K562 (cell line): Measurements from ENCODE around the gene GLUL. TPM values are rescaled to one million over a fixed set of nuclear protein-coding genes. Genes with fewer than 3 reads are reported as not detected.

Experiments
- ARHGAP35 ChIP-seq: fragments of 450-650 bp; IDR thresholded peaks from 2 replicates; pipeline ENCODE4 v1.6.1; 2018; ENCODE audit not compliant: partially characterized antibody
- BCL6 ChIP-seq: fragments of 250-450 bp; sonication (Bioruptor Pico); IDR thresholded peaks from 2 replicates; pipeline ENCODE4 v1.4.0; 2020
- CTCFL ChIP-seq: IDR thresholded peaks from 2 replicates; pipeline ENCODE4 v1.6.1; 2011; ENCODE audit warnings: borderline replicate concordance, low read depth, mild to moderate bottlenecking, moderate library complexity, low read length; ENCODE audit not compliant: insufficient read depth, poor library complexity, severe bottlenecking
- DACH1 ChIP-seq: fragments of 450-650 bp; IDR thresholded peaks from 2 replicates; pipeline ENCODE4 v1.6.1; 2018; ENCODE audit not compliant: partially characterized antibody
- DIDO1 ChIP-seq: fragments of 450-650 bp; IDR thresholded peaks from 2 replicates; pipeline ENCODE4 v1.6.1; 2016; ENCODE audit warnings: low read depth, missing biosample characterization, missing genetic modification characterization
- FOXA1 ChIP-seq: fragments of 450-650 bp; IDR thresholded peaks from 2 replicates; pipeline ENCODE4 v1.6.1; 2016; ENCODE audit warnings: mild to moderate bottlenecking, borderline replicate concordance
- FOXP1 ChIP-seq: sonication (generic); formaldehyde crosslinking; IDR thresholded peaks from 2 replicates; pipeline ENCODE4 v1.8.0; 2022; ENCODE audit warnings: mild to moderate bottlenecking, missing genetic modification reagents
- GTF2F1 ChIP-seq: IDR thresholded peaks from 2 replicates; pipeline ENCODE4 v1.6.1; 2011; ENCODE audit warnings: low read depth, low read length, improper control_type of control experiment
- HEY1 ChIP-seq: fragments of 250-450 bp; sonication (Bioruptor Pico); IDR thresholded peaks from 2 replicates; pipeline ENCODE4 v1.5.0; 2020; ENCODE audit warnings: mild to moderate bottlenecking, moderate library complexity, borderline replicate concordance
- ID3 ChIP-seq, 2 experiments: fragments of 250-450 bp in 1 of 2; fragments of 450-650 bp in 1 of 2; sonication (Bioruptor Pico) in 1 of 2; IDR thresholded peaks; 2 replicates each; pipeline versions ENCODE4 v1.6.1 to v1.8.0; 2016 to 2021; ENCODE audit warnings: mild to moderate bottlenecking in 2 of 2, moderate library complexity in 2 of 2, missing compliant biosample characterization in 1 of 2, missing genetic modification characterization in 1 of 2
- KLF1 ChIP-seq: fragments of 450-650 bp; IDR thresholded peaks from 2 replicates; pipeline ENCODE4 v1.6.1; 2016; ENCODE audit warnings: missing genetic modification characterization, missing compliant biosample characterization
- MAFF ChIP-seq: IDR thresholded peaks from 2 replicates; pipeline ENCODE4 v1.6.1; 2012; ENCODE audit warnings: low read length, improper control_type of control experiment
- NELFE ChIP-seq: IDR thresholded peaks from 2 replicates; pipeline ENCODE4 v1.6.1; 2011; ENCODE audit warnings: mild to moderate bottlenecking; ENCODE audit not compliant: insufficient read depth, insufficient read length
- POLR2AphosphoS2 ChIP-seq: IDR thresholded peaks from 2 replicates; pipeline ENCODE4 v1.6.1; 2012; ENCODE audit warnings: low read length, improper control_type of control experiment
- SETDB1 ChIP-seq: IDR thresholded peaks from one replicate; pipeline ENCODE4 v1.6.1; 2012; ENCODE audit warnings: low read length, control low read depth, inconsistent platforms
- SP1 ChIP-seq: sonication (generic); formaldehyde crosslinking; IDR thresholded peaks from 2 replicates; pipeline ENCODE4 v1.8.1; 2022; ENCODE audit warnings: mild to moderate bottlenecking, missing genetic modification reagents
- SRSF7 ChIP-seq: fragments of 200-400 bp; formaldehyde crosslinking; optimal IDR thresholded peaks from 2 replicates; pipeline ENCODE3; 2017; ENCODE audit warnings: mild to moderate bottlenecking, low read depth, low read length
- STAT5A ChIP-seq: IDR thresholded peaks from 2 replicates; pipeline ENCODE4 v1.6.1; 2012; ENCODE audit warnings: low read length, inconsistent platforms, borderline replicate concordance
- TBL1XR1 ChIP-seq, 2 experiments: IDR thresholded peaks; 2 replicates each; pipeline ENCODE4 v1.6.1; 2012; ENCODE audit warnings: improper control_type of control experiment in 2 of 2, low read length in 2 of 2, mild to moderate bottlenecking in 1 of 2
- TRIM25 ChIP-seq: fragments of 450-650 bp; IDR thresholded peaks from 2 replicates; pipeline ENCODE4 v1.7.0; 2016; ENCODE audit warnings: borderline replicate concordance
- ZFP30 ChIP-seq: fragments of 250-450 bp; sonication (Bioruptor Pico); IDR thresholded peaks from 2 replicates; pipeline ENCODE4 v1.8.0; 2022; ENCODE audit warnings: moderate library complexity, mild to moderate bottlenecking, inconsistent platforms, borderline replicate concordance
- ZNF717 ChIP-seq: fragments of 250-450 bp; sonication (Bioruptor Pico); IDR thresholded peaks from 2 replicates; pipeline ENCODE4 v1.5.0; 2021
- polyA plus RNA-seq, 8 experiments: library from polyadenylated mRNA; depleted of rRNA in 4 of 8; stranded (reverse) in 5 of 8; unstranded in 3 of 8; fragments of >200 nt; fragmentation: Nextera tagmentation in 2 of 8; fragmentation: Illumina TruSeq in 1 of 8; extraction: Ambion mirVana in 2 of 8; extraction: Trizol in 1 of 8; gene quantifications; 2 replicates each; pipeline versions ENCODE4 v1.2.1 to v1.2.3, GENCODE V29; 2011 to 2014; ENCODE audit warnings: inconsistent platforms in 1 of 8, missing spikeins in 1 of 8
- total RNA-seq, 7 experiments: library from RNA; depleted of rRNA in 6 of 7; stranded (reverse); fragments of >200 nt in 6 of 7; fragmentation: Illumina TruSeq in 2 of 7; extraction: Trizol in 2 of 7; gene quantifications; 2 replicates each; pipeline versions ENCODE4 v1.2.1 to v1.2.3, GENCODE V29; 2011 to 2021; ENCODE audit warnings: low replicate concordance in 1 of 7
- TF ChIP-seq, protein P1 (sequence below): sonication (generic); formaldehyde crosslinking; IDR thresholded peaks from 2 replicates; pipeline ENCODE4 v1.4.0; 2020; ENCODE audit warnings: mild to moderate bottlenecking, missing genetic modification reagents

Gene GLUL
- total and polyA plus RNA-seq, 9 of the 15 experiments (the other 6 are each of a cell fraction or from before 2014, with no cell fraction given), result 1,088 to 4,222 (median 1,338) TPM

DNA sequence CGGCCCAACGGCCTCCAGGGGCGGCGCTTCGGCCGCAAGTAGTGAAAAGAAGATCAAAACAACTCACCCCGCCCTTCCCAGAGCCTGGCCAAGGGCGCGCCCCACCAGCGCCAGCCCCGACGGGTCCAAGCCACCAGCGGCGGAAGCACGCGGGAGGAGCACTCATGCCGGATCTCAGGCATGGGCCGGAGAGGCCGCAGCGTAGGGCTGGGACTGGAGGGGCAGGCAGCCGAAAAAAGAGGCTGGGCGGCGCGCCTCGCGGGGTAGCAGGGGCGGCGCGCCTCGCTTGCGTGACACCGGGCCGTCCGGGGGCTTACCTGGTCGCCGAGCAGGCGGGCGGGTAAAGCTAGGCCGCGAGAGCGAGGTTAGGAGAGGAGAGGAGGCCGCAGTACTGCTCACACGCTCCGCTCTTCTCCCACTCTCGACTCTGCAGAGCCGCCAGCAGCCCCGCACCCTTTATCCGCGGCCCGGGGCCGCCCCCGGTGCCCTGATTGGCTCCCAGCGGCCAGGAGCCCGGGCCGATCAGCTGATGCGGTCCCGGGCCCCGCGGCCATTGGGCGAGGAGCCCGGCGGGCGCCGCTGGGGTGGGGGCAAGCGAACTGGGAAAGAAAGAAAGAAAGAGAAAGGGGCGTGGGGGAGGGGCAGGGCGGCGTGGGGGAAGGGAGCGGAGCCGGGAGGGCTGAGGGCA is at the start of gene GLUL (continued):
- no peak for TF ChIP-seq TRIM25
- TF ChIP-seq KLF1 (tag), result peak; percentile 71
- no peak for TF ChIP-seq BCL6 (CRISPR knock-in tag)
- peak; percentile 96 for TF ChIP-seq POLR2AphosphoS2
- peak; percentile 73 for TF ChIP-seq SETDB1
- TF ChIP-seq GTF2F1, result peak; percentile 96
- peak; percentile 87 for TF ChIP-seq SRSF7
- TF ChIP-seq DIDO1 (tag), result no peak
- no peak for TF ChIP-seq HEY1 (CRISPR knock-in tag)
- TF ChIP-seq ZFP30 (CRISPR knock-in tag), result no peak
- no peak for TF ChIP-seq STAT5A
- no peak for TF ChIP-seq ZNF717 (CRISPR knock-in tag)
- no peak; a peak in 2 of 4 replicates for TF ChIP-seq TBL1XR1 (IDR thresholded peaks at IDR 0.05; ENCODE audit: low read length in 2 of 2)
- TF ChIP-seq ID3 (CRISPR knock-in tag; IDR thresholded peaks at IDR 0.05), result no peak
- peak; percentile 89 for TF ChIP-seq ID3 (tag; IDR thresholded peaks at IDR 0.05)
- TF ChIP-seq NELFE, result peak; percentile 95
- TF ChIP-seq FOXP1 (CRISPR knock-in tag), result peak; percentile 87; the same call in 1 of the 2 replicates
- TF ChIP-seq SP1, result peak; percentile 95
- no peak for TF ChIP-seq ARHGAP35
- peak; percentile 99 for TF ChIP-seq DACH1
- TF ChIP-seq FOXA1, result no peak
- peak; percentile 59 for TF ChIP-seq CTCFL
- TF ChIP-seq MAFF, result no peak; the same call in 1 of the 2 replicates
- TF ChIP-seq, protein P1, sequence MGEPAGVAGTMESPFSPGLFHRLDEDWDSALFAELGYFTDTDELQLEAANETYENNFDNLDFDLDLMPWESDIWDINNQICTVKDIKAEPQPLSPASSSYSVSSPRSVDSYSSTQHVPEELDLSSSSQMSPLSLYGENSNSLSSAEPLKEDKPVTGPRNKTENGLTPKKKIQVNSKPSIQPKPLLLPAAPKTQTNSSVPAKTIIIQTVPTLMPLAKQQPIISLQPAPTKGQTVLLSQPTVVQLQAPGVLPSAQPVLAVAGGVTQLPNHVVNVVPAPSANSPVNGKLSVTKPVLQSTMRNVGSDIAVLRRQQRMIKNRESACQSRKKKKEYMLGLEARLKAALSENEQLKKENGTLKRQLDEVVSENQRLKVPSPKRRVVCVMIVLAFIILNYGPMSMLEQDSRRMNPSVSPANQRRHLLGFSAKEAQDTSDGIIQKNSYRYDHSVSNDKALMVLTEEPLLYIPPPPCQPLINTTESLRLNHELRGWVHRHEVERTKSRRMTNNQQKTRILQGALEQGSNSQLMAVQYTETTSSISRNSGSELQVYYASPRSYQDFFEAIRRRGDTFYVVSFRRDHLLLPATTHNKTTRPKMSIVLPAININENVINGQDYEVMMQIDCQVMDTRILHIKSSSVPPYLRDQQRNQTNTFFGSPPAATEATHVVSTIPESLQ (CRISPR knock-in tag), result peak; percentile 93
